Measurements from ENCODE around the gene NELL1.

- TF ChIP-seq CTCF (IDR thresholded peaks at IDR 0.05) = no peak
- no peak for TF ChIP-seq POLR2A (IDR thresholded peaks at IDR 0.05)
These were observed 673.8 kb downstream of the NELL1 start for GRCh38 chr11:21343204-21343603.

All from adrenal gland (tissue), 5 donors.